ENCODE data around the gene HYI.

HYI gene

DNA sequence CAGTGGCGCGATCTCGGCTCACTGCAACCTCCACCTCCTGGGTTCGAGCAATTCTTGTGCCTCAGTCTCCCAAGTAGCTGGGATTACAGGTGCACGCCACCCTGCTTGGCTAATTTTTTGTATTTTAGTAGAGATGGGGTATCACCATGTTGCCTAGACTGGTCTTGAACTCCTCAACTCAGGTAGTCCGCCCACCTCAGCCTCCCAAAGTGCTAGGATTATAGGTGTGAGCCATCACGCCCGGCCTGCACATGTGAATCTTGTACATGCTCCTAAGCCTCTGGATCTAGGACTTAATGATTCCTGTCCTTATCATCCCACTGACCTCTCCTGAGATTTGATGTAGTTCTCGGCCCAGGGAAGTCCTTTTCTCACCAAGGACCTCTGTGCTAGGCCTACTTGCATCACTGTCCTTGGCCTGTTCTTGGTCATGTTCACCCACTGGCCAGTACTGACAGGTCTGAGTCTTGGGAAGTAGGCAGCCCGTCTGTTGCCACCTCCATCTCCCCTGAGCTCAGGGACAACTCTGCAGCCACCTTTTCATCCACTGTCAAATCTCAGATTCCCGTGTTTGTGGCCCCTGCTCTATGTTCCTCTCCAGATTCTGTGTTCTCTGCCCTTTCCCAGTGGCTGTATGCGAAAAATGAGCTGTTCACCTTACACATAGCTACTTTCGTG lies 9.4 kb downstream of the HYI start:
- no peak for DNase-seq (ENCODE audit: low spot score)

DNA sequence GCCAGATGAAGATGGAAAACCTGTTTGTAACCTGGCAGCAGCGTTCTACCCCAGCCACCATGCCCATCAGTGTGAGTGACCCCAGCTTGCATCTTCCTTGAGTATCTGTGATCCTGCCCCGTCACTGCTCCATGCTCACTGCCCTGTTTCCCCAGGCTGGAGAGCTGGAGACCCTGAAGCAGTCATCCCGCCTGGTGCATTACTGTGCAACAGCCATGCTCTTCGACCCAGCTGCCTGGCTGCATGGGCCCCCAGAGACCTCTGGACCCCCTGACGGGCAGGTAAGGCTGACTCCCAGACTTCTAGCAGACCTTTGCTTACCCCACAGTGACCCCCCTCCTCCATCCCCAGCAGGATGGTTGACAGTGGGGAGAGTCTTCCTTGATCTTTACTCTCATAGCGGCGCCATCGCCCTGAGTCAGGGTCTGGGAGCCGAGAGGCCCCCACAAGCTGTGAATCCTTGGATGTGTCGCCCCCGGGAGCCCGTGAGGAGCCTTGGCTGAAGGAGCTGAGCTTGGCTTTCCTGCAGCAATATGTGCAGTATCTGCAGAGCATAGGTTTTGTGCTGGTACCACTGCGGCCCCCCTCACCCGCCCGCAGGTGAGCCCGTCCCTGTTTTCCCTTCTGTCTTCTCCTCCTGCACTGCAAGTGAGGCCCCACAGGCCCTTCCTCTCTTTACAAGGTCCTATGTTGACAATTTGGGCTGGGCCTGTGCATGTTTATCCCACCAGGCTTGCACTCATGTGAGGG lies 10.4 kb downstream of the HYI start:
- DNase-seq (ENCODE audit: low spot score), result no peak

DNA sequence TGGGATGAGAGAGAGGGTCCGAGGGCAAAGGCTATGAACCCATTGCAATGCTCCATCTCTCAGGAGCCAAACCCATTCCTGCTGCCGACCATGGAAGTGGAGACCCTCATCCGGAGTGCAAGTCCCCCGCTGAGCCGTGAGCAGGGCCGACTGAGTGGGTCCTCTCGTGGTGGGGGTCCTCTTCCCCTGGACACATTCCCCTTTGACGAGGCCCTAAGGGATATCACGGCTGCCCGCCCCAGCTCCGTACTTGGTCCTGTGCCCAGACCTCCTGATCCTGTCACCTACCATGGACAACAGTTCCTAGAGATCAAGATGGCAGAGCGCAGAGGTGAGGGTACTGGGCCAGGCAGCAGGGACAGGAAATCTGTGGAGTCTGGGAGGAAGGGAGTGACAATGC lies 11.0 kb downstream of the HYI start:
- DNase-seq (ENCODE audit: low spot score), result no peak

DNA sequence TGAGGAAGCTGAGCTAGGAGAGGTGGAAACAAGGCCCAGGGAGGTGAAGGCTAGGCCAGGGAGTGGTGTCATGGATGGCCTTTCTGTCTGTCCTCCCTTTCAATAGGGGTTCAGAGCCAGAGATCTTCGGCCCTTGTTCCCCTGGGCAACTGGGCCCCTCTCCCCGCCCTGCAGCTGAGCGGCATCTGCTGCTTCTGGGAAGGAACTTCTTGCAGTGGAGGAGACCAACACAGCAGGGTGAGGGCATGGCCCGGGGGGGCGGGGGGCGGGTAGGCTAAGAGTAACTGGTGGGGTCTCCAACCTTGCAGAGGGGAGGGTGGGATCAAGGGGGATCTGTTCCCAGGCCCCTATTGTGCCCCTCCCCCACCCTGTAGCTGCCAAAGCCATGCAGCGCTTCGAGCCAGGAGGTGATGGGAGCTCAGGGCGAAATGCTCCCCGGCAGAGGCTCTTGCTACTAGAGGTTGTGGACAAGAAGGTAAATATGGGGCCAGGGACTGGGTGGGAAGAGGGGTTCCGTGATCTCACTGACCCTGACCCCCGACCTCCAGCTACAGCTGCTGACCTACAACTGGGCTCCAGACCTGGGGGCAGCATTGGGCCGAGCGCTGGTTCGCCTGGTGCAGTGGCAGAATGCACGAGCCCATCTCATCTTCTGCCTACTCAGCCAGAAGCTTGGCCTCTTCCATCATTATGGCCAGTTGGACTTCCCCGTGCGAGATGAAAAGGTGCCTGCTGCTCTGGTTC lies 11.7 kb downstream of the HYI start:
- DNase-seq (ENCODE audit: low spot score), result no peak

DNA sequence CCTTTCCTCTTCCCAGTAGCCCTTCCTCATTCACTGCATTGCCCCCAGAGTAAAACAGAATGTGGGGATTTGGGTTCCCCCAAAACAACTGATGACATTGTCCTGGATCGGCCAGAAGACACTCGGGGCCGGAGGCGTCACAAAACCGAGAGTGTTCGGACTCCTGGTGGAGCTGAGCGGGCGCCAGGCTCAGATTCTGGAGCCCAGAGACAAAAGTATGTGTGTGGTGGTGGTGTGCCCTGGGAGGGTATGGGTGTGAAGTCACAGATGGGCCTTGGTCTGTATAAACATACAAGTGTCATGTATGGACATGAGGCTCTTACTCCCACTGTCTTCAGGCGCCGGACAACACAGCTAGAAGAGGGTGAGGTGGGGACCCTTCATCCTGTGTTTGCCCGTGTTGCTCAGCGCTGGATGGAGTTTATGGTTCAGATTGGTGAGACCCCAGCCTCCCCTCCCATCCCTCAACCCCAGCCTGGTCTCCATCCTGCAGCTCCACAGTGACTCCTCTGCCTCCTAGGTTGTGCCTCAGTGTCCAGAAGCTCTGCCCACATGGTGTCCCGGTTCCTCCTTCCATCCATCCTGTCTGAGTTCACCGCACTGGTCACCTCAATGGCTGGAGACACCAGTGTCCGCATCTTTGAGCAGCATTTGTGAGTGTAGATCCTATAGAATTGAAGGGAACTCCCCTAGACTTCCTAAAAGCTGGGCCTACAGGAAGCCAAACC lies 12.4 kb downstream of the HYI start:
- DNase-seq (ENCODE audit: low spot score), result no peak

DNA sequence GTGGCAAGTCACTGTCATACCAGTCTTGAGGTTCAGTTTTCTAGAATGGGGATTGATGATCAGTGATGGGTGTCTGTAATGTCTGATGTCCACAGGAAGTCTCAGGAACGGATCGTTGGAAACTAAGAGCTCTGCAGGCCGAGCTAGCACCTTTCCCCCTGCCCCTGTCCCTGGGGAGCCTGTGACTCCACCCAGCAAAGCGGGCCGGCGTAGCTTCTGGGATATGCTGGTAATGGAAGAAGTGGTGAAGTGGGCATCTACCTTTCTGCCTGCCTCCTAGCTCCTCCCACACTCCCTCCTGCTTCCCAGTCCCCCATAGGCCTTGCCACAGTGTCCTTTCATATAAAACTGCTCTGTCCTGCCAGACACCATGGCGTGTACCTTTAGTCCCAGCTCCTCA lies 13.4 kb downstream of the HYI start:
- no peak for DNase-seq (ENCODE audit: low spot score)

DNA sequence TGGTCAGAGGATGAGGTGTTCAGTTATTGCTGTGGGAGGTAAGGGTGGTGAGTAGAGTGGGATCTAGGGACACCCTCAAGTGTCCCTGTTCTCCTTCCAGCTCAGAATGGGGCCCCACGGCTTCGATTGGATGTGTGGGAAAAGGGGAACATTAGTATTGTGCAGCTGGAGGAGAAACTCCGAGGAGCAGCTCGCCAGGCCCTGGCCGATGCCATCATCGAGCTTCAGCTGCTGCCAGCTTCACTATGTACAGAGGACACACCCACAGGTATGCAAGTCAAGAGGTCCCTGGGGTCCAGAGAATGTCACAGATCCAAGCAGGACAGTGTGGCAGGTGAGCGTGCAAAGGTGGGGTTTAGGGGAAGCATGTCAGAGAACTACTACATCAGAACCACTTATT lies 13.9 kb downstream of the HYI start:
- no peak for DNase-seq (ENCODE audit: low spot score)

DNA sequence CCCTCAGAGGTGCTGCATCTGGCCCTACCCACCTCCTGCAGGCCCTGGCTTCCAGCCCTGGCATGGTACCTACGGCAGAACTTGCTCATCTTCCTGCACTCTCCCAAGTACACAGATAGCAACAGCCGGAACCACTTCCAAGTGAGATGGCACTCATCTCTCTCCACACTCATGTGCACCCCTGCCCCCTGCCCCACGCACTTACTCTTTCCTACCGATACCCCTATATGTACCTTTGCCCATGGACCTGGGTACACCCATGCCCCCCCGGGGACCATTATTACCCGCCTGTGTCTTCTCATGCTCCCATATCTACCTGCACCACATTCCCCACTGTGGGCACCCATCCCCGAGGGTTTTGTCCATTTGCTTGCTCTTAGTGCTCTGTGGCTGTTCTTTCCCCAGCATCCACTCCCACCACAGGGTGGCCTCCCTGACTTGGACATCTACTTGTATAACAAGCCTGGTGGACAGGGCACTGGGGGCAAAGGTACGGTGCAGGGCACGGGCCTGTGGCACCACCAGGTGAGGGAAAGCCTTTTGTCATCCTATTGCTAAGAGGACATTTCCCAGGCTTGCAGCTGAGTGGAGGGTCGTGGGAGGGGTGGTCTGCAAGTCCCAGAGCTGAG lies 14.7 kb downstream of the HYI start:
- DNase-seq (ENCODE audit: low spot score), result no peak

DNA sequence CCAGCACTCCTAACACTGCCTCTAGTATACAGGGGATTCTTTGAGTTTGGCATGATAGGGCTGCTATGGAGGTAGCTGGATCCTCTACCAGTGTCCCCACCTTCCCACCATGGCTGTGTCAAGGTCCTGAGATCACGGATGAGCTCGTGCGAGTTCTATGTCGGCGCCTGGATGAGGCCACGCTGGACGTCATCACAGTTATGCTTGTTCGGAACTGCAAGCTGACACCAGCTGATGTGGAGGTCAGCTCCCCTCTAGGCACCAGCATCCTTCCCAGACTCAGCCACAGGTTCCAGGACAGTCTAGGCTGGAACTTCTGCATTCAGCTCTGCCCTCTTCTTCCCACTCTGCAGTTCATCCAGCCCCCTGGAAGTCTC lies 15.2 kb downstream of the HYI start:
- DNase-seq (ENCODE audit: low spot score), result no peak

DNA sequence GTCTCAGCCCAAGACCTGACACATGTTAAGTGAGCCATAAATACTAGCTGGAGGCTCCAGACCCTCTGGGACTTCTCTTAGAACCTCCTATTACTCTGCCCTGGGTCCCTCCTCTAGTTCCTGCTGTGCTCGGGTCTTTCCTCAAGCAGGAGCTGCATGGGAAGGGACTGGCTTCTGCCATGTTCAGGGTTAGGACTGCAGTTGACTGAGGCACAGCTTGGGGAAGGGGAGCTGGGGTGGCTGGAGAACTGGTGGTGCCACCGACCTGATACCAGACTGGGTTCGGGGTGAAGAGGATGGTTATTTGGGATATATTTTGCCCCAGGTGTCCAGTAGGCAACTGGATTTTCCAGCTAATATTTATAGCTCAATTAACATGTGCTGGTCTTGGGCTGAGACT lies 15.7 kb downstream of the HYI start:
- DNase-seq (ENCODE audit: low spot score), result no peak

DNA sequence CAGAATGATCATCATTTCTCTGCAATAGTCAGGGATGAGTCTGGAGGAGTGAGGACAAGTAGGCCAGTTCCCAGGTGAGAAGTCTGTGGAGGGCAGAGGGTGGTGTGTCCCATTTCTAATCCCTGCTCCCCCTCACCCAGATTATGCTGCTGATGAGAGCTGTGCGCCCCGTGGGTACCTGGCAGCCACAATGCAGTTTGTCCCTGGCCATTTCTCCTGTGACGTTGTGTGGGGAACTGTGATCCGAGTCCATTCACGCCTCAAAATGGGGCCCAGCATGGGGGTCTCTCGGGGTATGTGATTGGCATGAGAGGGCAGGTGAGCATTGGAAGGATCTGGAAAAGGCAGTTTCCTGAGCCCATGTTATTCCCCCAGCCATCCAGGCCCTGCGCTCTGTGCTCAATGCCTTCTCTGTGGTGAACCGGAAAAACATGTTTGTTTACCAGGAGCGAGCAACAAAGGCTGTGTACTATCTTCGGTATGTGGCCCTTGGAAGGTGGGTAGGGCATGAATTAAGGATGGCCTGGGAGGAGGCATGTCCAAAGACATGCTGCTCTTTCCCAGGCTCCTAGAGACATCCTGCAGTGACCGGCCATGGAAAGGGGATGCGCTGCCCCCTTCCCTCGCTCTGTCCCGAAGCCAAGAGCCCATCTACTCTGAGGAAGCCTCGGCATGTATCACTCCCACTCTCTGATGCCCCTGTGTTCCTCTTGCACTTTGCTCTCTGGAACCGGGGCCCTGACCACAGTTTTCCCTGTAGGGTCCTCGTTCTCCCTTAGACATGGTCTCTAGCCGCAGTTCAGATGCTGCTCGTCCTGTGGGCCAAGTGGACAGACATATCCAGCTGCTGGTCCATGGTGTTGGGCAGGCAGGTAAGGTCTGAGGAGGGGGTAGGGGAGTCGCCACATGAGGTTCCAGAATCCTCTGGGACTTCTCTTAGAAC lies 16.4 kb downstream of the HYI start:
- DNase-seq (ENCODE audit: low spot score), result no peak

DNA sequence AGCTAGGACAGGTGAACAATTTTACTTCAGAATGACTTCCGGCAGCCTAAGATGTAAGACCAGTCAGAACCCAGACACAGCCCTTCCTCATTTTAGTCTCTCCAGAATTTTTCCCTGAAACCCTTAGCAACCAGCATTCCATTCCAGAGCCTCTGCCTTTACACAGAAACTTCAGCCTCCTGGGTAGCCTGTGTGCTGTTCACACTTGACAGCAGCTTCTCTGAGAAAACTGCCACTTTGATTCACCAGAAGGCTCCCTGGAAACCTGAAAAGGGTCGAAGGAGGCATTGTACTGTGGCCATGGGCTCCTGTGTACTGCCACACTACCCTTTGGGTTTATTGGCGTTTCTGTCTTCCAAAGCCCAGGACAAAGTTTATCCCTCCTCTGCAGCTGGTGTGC lies 17.4 kb downstream of the HYI start:
- DNase-seq (ENCODE audit: low spot score), result no peak

DNA sequence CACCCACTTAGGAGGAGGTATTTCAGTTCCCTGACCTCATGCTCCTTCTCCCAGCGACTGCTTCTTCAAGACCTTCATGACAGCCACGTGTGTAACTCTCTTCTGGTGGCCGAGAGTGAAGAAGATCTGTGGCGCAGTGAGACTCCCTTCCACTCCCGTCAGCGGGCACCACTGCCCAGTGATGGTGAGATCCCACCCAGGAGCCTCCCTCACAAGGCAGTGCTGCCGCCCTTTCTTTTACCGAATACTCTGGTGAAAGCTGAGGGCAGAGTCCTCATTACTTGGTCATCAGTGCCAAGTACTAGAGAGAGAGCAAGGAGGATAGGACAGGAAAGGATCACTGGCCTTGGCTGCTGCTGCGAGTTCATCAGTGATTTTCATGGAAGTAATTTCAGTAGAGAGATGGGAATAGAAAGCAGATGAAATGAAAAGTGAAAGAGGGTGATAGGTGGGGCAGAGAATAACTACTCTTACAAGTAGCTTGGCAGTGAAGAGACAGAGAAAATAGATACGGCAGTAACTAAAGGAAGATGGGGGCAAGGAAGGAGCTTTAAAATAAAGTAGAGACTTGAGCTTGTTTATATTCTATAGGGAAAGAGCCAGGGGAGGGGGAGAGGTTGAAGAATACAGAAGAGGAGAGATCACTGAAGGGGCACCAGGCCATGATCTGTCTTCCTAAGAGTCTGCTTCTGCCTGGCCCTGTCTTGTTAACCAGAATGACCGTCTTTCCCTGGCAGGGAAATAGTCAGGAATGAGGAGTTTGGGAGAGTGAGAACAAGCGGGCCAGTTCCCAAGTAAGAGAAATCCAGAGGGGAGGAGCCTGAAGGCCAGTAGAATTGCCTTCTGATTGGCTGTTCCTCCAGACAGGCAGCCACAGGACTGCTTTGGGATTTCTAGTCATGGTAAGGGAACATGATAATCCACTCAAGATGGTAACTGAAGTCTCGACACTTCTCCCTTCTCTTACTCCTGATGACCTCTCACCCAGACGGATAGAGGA lies 18.3 kb downstream of the HYI start:
- no peak for DNase-seq (ENCODE audit: low spot score)

DNA sequence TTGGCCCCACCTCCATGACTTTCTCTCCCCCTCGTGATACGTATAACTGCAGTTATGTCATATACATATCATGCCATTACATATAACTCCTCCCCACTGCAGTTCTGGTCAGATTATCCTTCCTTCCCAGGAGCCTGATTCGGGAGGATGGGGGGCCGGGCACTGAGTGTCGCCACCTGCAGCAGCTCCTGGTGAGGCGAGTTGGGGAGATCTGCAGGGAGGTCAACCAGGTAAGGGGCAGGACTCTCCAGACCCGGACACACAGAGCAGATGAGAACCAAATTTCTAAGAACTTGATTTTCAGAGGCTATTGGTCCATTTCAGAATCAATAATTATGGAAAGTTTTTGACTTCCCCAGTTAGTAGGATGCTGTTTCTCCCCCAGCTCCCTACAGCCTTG lies 19.5 kb downstream of the HYI start:
- DNase-seq (ENCODE audit: low spot score), result no peak

DNA sequence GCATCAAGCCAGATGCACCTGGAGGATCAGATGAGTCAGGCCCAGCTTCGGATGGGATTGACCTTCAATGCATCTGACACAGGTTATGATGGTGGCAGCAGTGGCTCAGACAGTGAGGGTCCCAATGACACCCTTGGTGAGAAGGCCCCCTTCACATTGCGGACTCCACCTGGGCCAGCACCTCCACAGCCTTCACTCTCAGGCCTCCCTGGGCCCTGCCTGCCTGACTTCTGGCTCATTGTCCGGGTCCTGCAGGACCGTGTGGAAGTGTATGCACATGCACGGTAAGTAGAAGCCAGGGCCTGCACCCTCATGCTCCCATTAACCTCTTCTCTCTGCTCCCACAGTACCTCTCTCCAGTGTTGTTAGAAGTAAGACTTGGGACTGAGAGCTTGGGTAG lies 20.8 kb downstream of the HYI start:
- no peak for DNase-seq (ENCODE audit: low spot score)

DNA sequence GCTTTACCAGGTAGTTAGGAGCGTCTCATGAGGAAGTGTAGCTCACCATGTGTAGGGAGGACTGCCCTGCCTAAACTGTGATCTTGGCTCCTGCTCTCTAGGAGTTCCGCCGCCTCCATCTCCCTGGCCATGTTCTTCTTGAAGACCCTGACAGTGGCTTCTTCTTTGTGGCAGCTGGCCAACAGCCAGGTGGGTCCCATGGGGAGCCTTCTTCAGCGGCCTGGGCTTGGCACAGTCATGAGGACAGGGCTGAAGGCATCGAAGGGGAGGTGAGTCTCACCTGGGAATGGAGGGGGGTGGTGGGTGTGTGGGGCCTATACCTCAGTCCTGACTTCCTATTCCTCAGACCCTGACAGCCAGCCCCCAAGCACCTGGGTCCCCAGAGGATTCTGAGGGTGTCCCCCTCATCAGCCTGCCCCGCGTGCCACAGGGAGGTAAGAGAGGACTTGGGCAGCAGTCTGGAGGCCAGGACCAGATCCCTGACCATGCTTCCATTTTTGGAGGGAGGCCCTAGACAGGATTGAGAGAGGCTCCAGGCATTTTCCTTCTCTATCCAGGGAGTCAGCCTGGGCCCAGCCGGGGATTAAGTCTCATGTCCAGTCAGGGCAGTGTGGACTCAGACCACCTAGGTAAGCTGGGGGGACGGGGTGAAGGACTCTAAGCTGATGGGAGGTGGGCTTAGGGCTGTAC lies 21.4 kb downstream of the HYI start:
- DNase-seq (ENCODE audit: low spot score), result no peak

DNA sequence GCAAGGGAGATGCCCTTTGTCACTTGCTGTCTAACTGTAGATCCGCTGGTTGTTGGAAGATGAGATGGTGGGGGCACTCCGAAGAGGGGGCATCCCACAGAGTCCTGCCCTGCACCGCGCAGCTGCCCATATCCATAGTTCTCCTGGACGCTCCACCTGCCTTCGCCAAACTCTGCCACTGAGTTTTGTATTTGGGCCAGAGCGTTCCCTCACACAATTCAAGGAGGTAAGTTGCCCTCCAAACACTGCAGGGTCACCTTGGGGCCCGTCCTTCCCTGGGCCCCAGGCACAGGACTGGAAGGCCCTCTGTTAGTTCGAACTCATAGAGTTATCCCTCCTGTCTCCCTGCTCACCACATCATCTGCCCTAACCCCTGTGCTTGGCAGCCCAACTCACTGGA lies 22.1 kb downstream of the HYI start:
- no peak for DNase-seq (ENCODE audit: low spot score)

DNA sequence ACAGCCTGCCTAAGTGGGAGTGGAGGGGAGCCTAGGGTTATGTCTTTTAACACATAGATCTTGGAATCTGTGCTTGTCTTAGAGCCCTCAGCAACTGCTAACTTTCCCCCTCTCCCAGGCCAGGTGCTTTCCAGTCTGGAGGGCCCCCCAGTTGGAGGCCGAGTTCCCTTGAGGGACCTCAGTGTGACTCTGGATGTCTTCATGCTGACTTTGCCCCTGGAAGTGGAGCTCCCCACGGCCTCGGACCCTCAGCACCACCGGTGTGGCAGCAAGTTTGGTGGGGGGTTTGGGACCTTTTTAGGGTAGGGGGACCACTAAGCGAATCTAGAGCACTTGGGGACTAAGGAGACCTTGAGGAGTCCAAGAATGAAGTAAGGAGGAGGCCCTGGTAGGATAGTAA lies 22.9 kb downstream of the HYI start:
- DNase-seq (ENCODE audit: low spot score), result no peak

DNA sequence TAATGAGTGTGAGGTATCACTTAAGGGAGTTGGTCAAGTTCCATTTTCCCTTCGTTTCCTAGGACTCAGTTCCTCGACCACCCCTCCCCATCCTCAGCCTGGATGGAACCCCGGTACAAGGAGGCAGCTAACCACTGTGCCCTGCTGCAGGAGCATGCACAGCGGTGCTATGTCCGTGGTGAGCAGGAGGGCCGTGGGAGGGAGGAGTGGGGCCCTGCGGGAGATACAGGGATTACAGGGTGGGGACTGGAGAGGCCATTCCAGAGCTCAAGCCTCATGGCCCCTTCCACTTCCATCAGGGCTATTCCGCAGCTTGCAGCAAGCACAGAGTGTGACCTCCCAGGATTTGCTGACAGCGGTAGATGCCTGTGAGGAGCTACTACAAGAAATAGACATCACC lies 25.8 kb downstream of the HYI start:
- DNase-seq (ENCODE audit: low spot score), result no peak

Measured in germinal center (tissue), 1 donor.